Epithelial cell of esophagus (primary cell): ENCODE data around the gene PTPN14.

Experiments
- DNase-seq: peaks from one replicate; pipeline ENCODE4 v3.0.0; 2010; ENCODE audit warnings: low read depth
- H3K4me3 ChIP-seq: 2 replicates; pipeline ENCODE4 v1.5.1; 2011; ENCODE audit warnings: mild to moderate bottlenecking, low read length, control low read depth
- TF ChIP-seq, protein P1 (sequence below): IDR thresholded peaks from 2 replicates; pipeline ENCODE4 v1.5.1; 2011; ENCODE audit warnings: low read depth, mild to moderate bottlenecking, low read length, control low read depth, inconsistent platforms; ENCODE audit not compliant: insufficient read depth; ENCODE audit errors: missing control alignments

The PTPN14 gene

DNA sequence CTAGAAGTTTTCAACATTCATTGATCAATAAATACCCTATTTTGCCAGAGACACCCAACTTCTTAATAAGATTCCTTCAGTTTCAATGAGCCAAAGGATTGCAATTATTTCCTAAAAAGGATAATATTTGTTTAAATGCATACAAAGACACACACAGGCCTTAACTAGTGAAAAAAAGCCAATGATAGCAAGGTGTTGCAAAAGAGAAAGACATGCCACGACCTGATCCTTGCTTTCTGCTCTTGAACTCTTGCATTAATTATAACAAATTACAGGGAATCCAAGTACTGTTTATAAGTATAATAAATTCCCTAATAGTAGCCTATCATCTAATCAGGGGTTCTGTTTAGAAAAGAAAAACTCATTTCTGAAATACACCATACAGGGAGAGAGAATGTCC is 131.1 kb downstream of the PTPN14 start:
- H3K4me3 ChIP-seq: no peak overlapping the region
- DNase-seq: peak; percentile 81
- TF ChIP-seq, protein P1, sequence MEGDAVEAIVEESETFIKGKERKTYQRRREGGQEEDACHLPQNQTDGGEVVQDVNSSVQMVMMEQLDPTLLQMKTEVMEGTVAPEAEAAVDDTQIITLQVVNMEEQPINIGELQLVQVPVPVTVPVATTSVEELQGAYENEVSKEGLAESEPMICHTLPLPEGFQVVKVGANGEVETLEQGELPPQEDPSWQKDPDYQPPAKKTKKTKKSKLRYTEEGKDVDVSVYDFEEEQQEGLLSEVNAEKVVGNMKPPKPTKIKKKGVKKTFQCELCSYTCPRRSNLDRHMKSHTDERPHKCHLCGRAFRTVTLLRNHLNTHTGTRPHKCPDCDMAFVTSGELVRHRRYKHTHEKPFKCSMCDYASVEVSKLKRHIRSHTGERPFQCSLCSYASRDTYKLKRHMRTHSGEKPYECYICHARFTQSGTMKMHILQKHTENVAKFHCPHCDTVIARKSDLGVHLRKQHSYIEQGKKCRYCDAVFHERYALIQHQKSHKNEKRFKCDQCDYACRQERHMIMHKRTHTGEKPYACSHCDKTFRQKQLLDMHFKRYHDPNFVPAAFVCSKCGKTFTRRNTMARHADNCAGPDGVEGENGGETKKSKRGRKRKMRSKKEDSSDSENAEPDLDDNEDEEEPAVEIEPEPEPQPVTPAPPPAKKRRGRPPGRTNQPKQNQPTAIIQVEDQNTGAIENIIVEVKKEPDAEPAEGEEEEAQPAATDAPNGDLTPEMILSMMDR: no peak

DNA sequence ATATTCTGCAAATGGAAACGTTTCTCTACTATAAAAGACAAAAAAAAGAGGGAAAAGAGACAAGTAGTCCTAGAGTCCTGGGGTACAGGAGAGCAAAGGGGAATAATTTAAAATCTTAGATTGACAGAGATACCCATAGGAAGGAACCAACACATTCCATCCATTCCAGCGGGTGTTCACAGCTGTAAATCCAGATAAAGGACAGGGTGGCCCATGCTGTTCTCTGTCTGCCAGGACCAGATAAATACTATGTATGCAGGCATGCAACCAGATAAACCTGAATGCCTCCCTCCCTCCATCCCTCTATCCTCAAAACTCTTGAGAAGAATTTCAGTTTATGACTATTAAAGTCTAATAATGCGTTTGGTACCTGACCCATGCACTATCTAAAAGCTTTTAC is 131.8 kb downstream of the PTPN14 start:
- TF ChIP-seq, protein P1: no peak
- DNase-seq: no peak
- no peak overlapping the region for H3K4me3 ChIP-seq

DNA sequence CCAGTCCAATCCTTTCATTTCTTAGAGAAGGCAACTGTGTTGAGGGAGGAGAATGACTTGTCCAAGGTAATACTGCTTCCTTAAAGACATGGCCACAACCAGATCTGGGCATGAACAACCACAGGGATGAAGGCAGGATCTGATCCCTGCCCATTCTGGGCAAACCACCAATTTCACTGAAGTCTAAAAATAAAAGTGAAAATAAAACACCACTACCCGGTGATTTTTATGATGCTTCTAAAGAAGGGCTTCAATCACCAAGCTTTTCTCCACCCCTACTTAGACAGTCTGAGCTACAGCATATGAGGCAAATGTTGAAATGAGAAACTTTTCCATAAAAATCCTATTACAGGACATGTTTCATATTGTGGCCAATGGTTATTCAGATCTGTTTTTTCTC is 133.0 kb downstream of the PTPN14 start:
- no peak for DNase-seq
- TF ChIP-seq, protein P1: no peak
- no peak overlapping the region for H3K4me3 ChIP-seq

DNA sequence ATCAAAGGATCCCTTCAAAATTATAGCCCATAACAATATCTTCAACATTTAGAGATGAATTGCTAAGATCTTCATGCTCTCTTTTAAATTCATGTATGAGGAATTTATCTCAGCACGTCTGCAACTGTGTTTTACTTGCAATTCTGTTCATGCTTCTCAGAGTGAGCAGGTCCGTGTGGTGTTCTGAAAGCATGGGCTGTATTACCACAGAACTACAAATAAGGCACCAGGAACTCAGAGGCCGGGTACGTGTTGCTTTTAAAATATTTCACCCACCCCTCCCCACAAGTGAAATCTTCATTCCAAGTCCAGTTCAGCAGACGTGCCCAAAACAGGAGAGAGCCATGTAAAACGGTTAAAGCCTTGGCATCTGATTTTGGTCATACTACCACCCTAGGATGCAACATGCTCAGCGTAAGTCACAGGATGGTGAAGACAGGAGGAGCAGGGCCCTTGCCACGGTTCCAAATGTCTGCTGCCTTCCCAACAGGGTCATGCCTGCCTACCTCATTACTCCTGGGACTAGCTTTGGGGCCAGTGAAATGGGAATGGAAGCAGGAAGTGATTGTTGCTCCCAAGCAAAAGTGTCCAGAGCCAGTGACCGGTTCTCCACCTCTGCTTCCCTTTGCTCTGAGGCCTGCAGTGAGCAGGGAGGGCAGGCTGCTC is 133.7 kb downstream of the PTPN14 start:
- no peak for DNase-seq
- TF ChIP-seq, protein P1: no peak
- no peak overlapping the region for H3K4me3 ChIP-seq

DNA sequence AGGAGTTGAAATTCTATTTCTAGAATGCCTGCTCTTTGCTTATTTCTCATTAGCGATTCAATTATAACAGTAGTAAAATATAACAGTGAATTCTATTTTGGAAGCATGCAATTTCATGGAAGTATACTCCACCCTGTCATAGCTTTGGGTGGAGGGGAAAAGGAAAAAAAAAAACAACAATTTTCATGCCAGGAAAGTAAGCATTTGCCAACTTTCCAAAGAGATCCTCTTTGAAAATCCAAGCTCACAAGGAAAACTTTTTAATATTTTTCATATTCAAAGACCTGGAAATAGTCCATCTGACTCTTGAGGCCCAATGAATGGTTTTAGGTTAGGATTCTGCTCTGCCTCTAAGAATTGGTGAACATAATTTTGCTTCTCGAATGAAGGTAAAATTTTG is 134.5 kb downstream of the PTPN14 start:
- no peak overlapping the region for H3K4me3 ChIP-seq
- no peak for DNase-seq
- TF ChIP-seq, protein P1: no peak

DNA sequence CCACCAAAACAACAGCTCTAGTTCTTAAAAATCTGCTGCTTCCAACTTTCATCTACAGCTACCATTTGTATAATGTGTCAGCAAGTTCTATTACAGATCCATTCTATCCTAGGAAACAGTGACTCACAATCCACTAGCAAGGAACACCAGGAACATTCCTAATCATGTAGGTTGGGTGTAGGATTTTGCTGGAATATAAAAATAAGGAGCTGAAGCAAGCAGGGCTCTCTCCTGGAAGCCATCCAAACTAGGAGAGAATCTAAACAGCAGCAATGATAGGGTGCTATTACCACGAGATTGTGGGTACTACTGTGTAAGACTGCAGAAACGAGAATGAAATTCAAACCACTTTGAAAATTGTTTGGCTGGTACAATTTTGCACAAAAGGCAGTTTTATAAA is 135.0 kb downstream of the PTPN14 start:
- DNase-seq: peak; percentile 61
- TF ChIP-seq, protein P1: no peak
- no peak overlapping the region for H3K4me3 ChIP-seq

DNA sequence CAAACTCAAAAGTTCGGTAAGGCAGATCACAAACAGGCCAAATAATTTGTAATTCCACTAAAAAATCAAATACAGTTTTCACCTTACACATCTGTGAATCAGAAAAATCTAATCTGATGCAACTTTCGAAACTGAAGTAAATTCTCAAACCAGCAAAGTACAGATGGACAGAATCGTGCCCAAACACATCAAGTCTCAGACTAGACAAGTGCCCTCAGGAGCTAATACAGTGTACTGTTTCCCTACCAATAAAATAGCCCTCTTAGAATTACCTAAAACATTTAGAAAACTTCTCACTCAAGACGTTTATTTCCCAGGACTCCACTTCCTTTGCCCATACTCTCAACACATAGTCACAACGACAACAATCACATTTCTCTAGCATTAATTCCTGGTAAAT is 136.3 kb downstream of the PTPN14 start:
- TF ChIP-seq, protein P1: no peak
- H3K4me3 ChIP-seq: no peak overlapping the region
- DNase-seq: peak; percentile 80
